Nephron progenitor cell (in vitro differentiated cells): ENCODE data around the gene KIF26B.
"Not testable (repeated sequence)": the region's sequence is repeated elsewhere in the genome, so short reads cannot be mapped to it uniquely, and the experiment has no call there.

ENCODE experiments used
- DNase-seq: peaks from one replicate; pipeline ENCODE4 v3.0.0; 2021
- H3K27ac Mint-ChIP-seq: 2 replicates; pipeline ENCODE4 v1.8.0; 2021; ENCODE audit warnings: mild to moderate bottlenecking, moderate library complexity, mixed read lengths
- H3K27me3 Mint-ChIP-seq: 2 replicates; pipeline ENCODE4 v1.8.0; 2021; ENCODE audit warnings: mild to moderate bottlenecking, low read depth, mixed read lengths; ENCODE audit not compliant: poor library complexity
- H3K36me3 Mint-ChIP-seq: 2 replicates; pipeline ENCODE4 v1.8.0; 2021; ENCODE audit warnings: low read depth, mixed read lengths
- H3K4me1 Mint-ChIP-seq: 2 replicates; pipeline ENCODE4 v1.8.0; 2021; ENCODE audit warnings: mixed read lengths
- H3K4me3 Mint-ChIP-seq: 2 replicates; pipeline ENCODE4 v1.8.0; 2021; ENCODE audit warnings: mild to moderate bottlenecking, moderate library complexity, mixed read lengths
- H3K9me3 Mint-ChIP-seq: 2 replicates; pipeline ENCODE4 v1.8.0; 2021; ENCODE audit warnings: mild to moderate bottlenecking, moderate library complexity, mixed read lengths
- CTCF ChIP-seq: fragments of 200-600 bp; sonication (generic); IDR thresholded peaks from 2 replicates; pipeline ENCODE4 v1.5.0; 2021; ENCODE audit warnings: antibody characterized with exemption

The KIF26B gene

GRCh38 chr1:245316784-245317183 lies 162.0 kb downstream of the KIF26B start:
- H3K4me1 Mint-ChIP-seq, result peaks cover 60% of the 10 kb centered on the region
- no peak for DNase-seq
- no peaks in the 10 kb centered on the region for H3K9me3 Mint-ChIP-seq
- peaks cover 8% of the 10 kb centered on the region for H3K27me3 Mint-ChIP-seq
- peaks cover 36% of the 10 kb centered on the region for H3K36me3 Mint-ChIP-seq
- peak overlapping the region; percentile 96 for H3K27ac Mint-ChIP-seq
- peak overlapping the region; percentile 44 for H3K4me3 Mint-ChIP-seq
- no peak for TF ChIP-seq CTCF

GRCh38 chr1:245317217-245317616 lies 162.4 kb downstream of the KIF26B start:
- H3K4me1 Mint-ChIP-seq, result peaks cover 60% of the 10 kb centered on the region
- H3K4me3 Mint-ChIP-seq, result peak overlapping the region; percentile 44
- TF ChIP-seq CTCF, result no peak
- no peaks in the 10 kb centered on the region for H3K9me3 Mint-ChIP-seq
- no peak for DNase-seq
- H3K27ac Mint-ChIP-seq, result peak overlapping the region; percentile 96
- H3K27me3 Mint-ChIP-seq, result peaks cover 8% of the 10 kb centered on the region
- H3K36me3 Mint-ChIP-seq, result peaks cover 38% of the 10 kb centered on the region

GRCh38 chr1:245319094-245319493 lies 164.3 kb downstream of the KIF26B start:
- DNase-seq, result no peak
- Mint-ChIP-seq H3K4me3 (peak overlapping the region; percentile 18), H3K27ac (peak overlapping the region; percentile 34), H3K9me3 (no peaks in the 10 kb centered on the region), H3K27me3 (peaks cover 2% of the 10 kb centered on the region), H3K4me1 (peaks cover 50% of the 10 kb centered on the region), H3K36me3 (peaks cover 23% of the 10 kb centered on the region)
- TF ChIP-seq CTCF, result no peak

GRCh38 chr1:245322673-245323072 lies 167.9 kb downstream of the KIF26B start:
- Mint-ChIP-seq H3K27me3 (peaks cover 3% of the 10 kb centered on the region), H3K36me3 (peaks cover 18% of the 10 kb centered on the region), H3K4me3 (no peak overlapping the region), H3K4me1 (peaks cover 63% of the 10 kb centered on the region), H3K27ac (no peak overlapping the region), H3K9me3 (no peaks in the 10 kb centered on the region)
- TF ChIP-seq CTCF, result no peak
- no peak for DNase-seq

- not testable (repeated sequence) for H3K9me3 Mint-ChIP-seq, H3K4me3 Mint-ChIP-seq, DNase-seq, H3K27ac Mint-ChIP-seq, H3K27me3 Mint-ChIP-seq
- Mint-ChIP-seq H3K36me3 (peaks cover 18% of the 10 kb centered on the region), H3K4me1 (peaks cover 63% of the 10 kb centered on the region)
Observed at GRCh38 chr1:245323765-245324164, 169.0 kb downstream of the KIF26B start.

- DNase-seq, result no peak
- Mint-ChIP-seq H3K27me3 (peaks cover 3% of the 10 kb centered on the region), H3K27ac (no peak overlapping the region), H3K4me1 (peaks cover 52% of the 10 kb centered on the region), H3K4me3 (no peak overlapping the region), H3K36me3 (peaks cover 23% of the 10 kb centered on the region), H3K9me3 (no peaks in the 10 kb centered on the region)
- no peak for TF ChIP-seq CTCF
Observed at GRCh38 chr1:245325922-245326795, 171.4 kb downstream of the KIF26B start.
